Prostate gland (tissue), 2 donors: ENCODE results near the gene CCR2.

ENCODE experiments used
- POLR2A ChIP-seq: fragments of 450-650 bp; IDR thresholded peaks from one replicate; pipeline ENCODE4 v1.6.1; 2016; ENCODE audit warnings: antibody characterized with exemption, mild to moderate bottlenecking
- POLR2AphosphoS5 ChIP-seq: sonication (generic); formaldehyde crosslinking; IDR thresholded peaks from one replicate; pipeline ENCODE4 v1.6.1; 2017; ENCODE audit warnings: antibody characterized with exemption
- TF ChIP-seq, protein P1 (sequence below), 4 experiments: fragments of 200-600 bp in 2 of 4; fragments of 450-650 bp in 2 of 4; sonication (generic) in 2 of 4; IDR thresholded peaks; 1 replicate in 3 of 4; 2 replicates in 1 of 4; pipeline ENCODE4 v1.5.1; 2016 to 2019; ENCODE audit warnings: antibody characterized with exemption in 4 of 4, mild to moderate bottlenecking in 2 of 4, moderate library complexity in 2 of 4

DNA sequence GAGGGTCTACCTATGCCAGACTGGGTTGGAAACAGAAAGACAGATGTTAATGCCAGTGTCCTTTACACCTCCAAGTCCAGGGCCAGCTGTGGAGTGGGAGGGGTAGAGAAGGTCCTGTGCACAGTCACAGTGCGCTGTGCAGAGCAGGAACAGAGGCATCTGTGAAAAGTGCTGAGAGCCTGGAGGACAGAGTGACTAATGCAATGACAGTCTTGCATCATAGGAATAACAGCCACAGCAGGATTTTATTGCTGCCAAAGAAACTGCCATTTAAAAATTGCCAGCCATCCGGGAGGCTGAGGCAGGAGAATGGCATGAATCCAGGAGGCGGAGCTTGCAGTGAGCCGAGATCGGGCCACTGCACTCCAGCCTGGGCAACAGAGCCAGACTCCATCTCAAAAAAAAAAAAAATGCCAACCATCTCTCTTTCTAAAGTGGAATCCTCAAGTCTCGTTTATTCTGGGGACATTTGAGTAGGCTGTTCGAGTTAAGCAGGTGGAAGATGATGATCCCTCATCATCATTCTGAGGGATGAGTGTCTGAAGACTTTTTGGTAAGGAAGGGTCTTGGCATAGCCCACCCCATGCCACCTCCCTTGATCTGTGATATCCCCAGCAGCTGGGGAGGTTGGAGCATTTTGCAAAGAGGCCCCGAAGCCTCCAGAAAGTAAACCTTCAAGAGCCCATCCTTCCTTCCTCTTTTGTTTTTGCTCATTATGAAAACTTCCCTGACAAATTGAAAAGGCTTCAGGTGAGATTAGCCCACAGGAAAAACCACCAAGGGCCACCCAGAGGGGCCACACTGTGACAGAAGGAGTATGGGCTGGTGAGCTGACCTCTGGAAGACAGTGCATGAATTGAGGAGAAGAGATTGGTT, 7.7 kb downstream of the CCR2 start:
- TF ChIP-seq POLR2A (no peak), POLR2AphosphoS5 (no peak)
- TF ChIP-seq, protein P1, sequence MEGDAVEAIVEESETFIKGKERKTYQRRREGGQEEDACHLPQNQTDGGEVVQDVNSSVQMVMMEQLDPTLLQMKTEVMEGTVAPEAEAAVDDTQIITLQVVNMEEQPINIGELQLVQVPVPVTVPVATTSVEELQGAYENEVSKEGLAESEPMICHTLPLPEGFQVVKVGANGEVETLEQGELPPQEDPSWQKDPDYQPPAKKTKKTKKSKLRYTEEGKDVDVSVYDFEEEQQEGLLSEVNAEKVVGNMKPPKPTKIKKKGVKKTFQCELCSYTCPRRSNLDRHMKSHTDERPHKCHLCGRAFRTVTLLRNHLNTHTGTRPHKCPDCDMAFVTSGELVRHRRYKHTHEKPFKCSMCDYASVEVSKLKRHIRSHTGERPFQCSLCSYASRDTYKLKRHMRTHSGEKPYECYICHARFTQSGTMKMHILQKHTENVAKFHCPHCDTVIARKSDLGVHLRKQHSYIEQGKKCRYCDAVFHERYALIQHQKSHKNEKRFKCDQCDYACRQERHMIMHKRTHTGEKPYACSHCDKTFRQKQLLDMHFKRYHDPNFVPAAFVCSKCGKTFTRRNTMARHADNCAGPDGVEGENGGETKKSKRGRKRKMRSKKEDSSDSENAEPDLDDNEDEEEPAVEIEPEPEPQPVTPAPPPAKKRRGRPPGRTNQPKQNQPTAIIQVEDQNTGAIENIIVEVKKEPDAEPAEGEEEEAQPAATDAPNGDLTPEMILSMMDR (IDR thresholded peaks at IDR 0.05) = no peak
